Heart left ventricle (tissue), 13 donors: ENCODE measurements around the gene ATF6.

ENCODE experiments used
- CTCF ChIP-seq, 12 donors: fragments of 200-600 bp; sonication (generic) in 4 of 12; IDR thresholded peaks; one replicate each; pipeline versions ENCODE4 v1.5.0 to v1.8.0; 2018 to 2022; ENCODE audit warnings: antibody characterized with exemption in 12 of 12, mild to moderate bottlenecking in 5 of 12
- POLR2A ChIP-seq, 2 donors: fragments of 450-650 bp; IDR thresholded peaks; one replicate each; pipeline ENCODE4 v1.6.1; 2017; ENCODE audit warnings: antibody characterized with exemption in 2 of 2, mild to moderate bottlenecking in 2 of 2, moderate library complexity in 2 of 2
- donor health status: ischemic (EF 13 %, LVEDD 7.1; RV severe dilation, severe dysfunction).
- donor health status: DM: no; HTN: yes; CAD: no.
- donor health status: DM: no; HTN: no; CAD: no.
- donor health status: ischemic (EF 25% LVEDD 6.9; RV normal size, moderate dysfunction).
- donor health status: ischemic (EF 25% LVEDD 5.7; RV mildly dilated, moderate dysfunction).
- donor health status: ischemic (EF 35%, LVEDD 5.7; RV mildly dilated, moderate dysfunction).
- donor health status: nonischemic (EF 11% LVEDD 7.7; RV severe dilation, severe dysfunction).
- donor health status: DM: yes; HTN: yes; CAD: no.
- donor health status: PGD.
- donor health status: ischemic (EF 29% LVEDD 5.4; RV normal size, mild dysfunction).
- donor health status: nonischemic (EF 23%, LVEDD 6.1; RV moderate dilation, normal function).

DNA sequence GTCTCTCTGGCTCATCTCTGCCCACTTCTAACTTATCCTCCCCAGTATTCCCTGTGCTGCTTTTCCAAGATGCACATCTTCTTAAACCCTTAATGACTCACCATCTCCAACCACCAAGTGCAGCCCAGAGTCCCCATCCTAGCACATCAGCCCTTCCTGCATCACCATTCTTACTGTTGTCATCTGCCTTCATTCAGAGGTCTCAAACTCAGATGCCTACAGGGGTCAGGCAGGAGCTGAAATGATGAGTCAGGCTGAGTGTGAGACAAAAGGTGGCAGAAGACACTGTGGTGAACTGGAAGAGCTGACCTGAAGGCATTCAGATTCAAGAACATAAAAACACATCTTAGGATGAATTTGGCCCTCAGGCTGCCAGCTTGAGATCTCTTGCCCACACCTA, 223.0 kb downstream of the ATF6 start:
- TF ChIP-seq POLR2A (IDR thresholded peaks at IDR 0.05) (no peak), CTCF (IDR thresholded peaks at IDR 0.05) (no peak)
